HepG2 (cell line): ENCODE measurements around the gene CLEC16A. TPM values are rescaled to one million over a fixed set of nuclear protein-coding genes. Genes with fewer than 3 reads are reported as not detected.
A peak's percentile ranks its signal among the peaks of the same experiment; 100 is the strongest.

ENCODE experiments used
- MAZ ChIP-seq, 2 experiments: sonication (generic) in 1 of 2; formaldehyde crosslinking in 1 of 2; IDR thresholded peaks; 2 replicates each; pipeline versions ENCODE4 v1.5.0 to v1.6.1; 2012 to 2020; ENCODE audit warnings: low read depth in 2 of 2, mild to moderate bottlenecking in 2 of 2, borderline replicate concordance in 1 of 2, improper control_type of control experiment in 1 of 2, low read length in 1 of 2, missing genetic modification reagents in 1 of 2, moderate library complexity in 1 of 2
- MED8 ChIP-seq: sonication (generic); formaldehyde crosslinking; IDR thresholded peaks from 2 replicates; pipeline ENCODE4 v1.8.1; 2023; ENCODE audit warnings: mild to moderate bottlenecking, missing genetic modification reagents; ENCODE audit not compliant: insufficient replicate concordance
- PAF1 ChIP-seq: IDR thresholded peaks from 2 replicates; pipeline ENCODE4 v1.6.1; 2016; ENCODE audit warnings: missing genetic modification reagents, missing compliant biosample characterization
- SRSF4 ChIP-seq: fragments of 200-400 bp; formaldehyde crosslinking; IDR thresholded peaks from one replicate; pipeline ENCODE4 v1.6.1; 2018; ENCODE audit warnings: mild to moderate bottlenecking, low read depth, low read length, moderate library complexity; ENCODE audit not compliant: poor library complexity, severe bottlenecking
- TBL1XR1 ChIP-seq: fragments of 150-350 bp; IDR thresholded peaks from 2 replicates; pipeline ENCODE4 v1.6.1; 2014; ENCODE audit warnings: borderline replicate concordance, low read length; ENCODE audit not compliant: partially characterized antibody
- ZIK1 ChIP-seq: sonication (generic); formaldehyde crosslinking; IDR thresholded peaks from 2 replicates; pipeline ENCODE4 v1.5.0; 2020; ENCODE audit warnings: mild to moderate bottlenecking, low read depth, missing genetic modification reagents, borderline replicate concordance
- ZNF280D ChIP-seq: sonication (generic); formaldehyde crosslinking; IDR thresholded peaks from 2 replicates; pipeline ENCODE4 v1.5.1; 2020; ENCODE audit warnings: mild to moderate bottlenecking, missing genetic modification reagents
- polyA plus RNA-seq, 8 experiments: library from polyadenylated mRNA; depleted of rRNA in 3 of 8; stranded (reverse) in 7 of 8; unstranded in 1 of 8; fragments of >200 nt; fragmentation: Illumina TruSeq in 4 of 8; extraction: Trizol in 4 of 8; gene quantifications; 2 replicates each; pipeline versions ENCODE4 v1.2.1 to v1.2.3, GENCODE V29; 2011 to 2016; ENCODE audit warnings: low read depth in 4 of 8, missing spikeins in 1 of 8, mixed read lengths in 1 of 8; ENCODE audit not compliant: insufficient read depth in 1 of 8
- total RNA-seq, 5 experiments: library from RNA; depleted of rRNA; stranded (reverse); fragments of >200 nt; fragmentation: Illumina TruSeq; extraction: Trizol; gene quantifications; 2 replicates each; pipeline ENCODE4 v1.2.3, GENCODE V29; 2016; ENCODE audit warnings: low read depth in 1 of 5
- TF ChIP-seq, protein P1 (sequence below): sonication (generic); formaldehyde crosslinking; IDR thresholded peaks from 2 replicates; pipeline ENCODE4 v1.4.0; 2020; ENCODE audit warnings: missing genetic modification reagents, borderline replicate concordance
- TF ChIP-seq, protein P2 (sequence below): sonication (generic); formaldehyde crosslinking; IDR thresholded peaks from 2 replicates; pipeline ENCODE4 v1.4.0; 2020; ENCODE audit warnings: missing genetic modification reagents, borderline replicate concordance
- TF ChIP-seq, protein P3 (sequence below): IDR thresholded peaks from 2 replicates; pipeline ENCODE4 v1.6.1; 2016; ENCODE audit warnings: low read depth, control low read depth
- TF ChIP-seq, protein P4 (sequence below): sonication (generic); formaldehyde crosslinking; IDR thresholded peaks from 2 replicates; pipeline ENCODE4 v1.4.0; 2020; ENCODE audit warnings: missing genetic modification reagents
- TF ChIP-seq, protein P5 (sequence below): sonication (generic); formaldehyde crosslinking; IDR thresholded peaks from 2 replicates; pipeline ENCODE4 v1.8.0; 2022; ENCODE audit warnings: mild to moderate bottlenecking, missing genetic modification reagents, moderate library complexity

The CLEC16A gene
- total and polyA plus RNA-seq, 2 of the 13 experiments (the other 11 are each of a cell fraction or from before 2014, with no cell fraction given): 8.5 to 10.3 TPM

DNA sequence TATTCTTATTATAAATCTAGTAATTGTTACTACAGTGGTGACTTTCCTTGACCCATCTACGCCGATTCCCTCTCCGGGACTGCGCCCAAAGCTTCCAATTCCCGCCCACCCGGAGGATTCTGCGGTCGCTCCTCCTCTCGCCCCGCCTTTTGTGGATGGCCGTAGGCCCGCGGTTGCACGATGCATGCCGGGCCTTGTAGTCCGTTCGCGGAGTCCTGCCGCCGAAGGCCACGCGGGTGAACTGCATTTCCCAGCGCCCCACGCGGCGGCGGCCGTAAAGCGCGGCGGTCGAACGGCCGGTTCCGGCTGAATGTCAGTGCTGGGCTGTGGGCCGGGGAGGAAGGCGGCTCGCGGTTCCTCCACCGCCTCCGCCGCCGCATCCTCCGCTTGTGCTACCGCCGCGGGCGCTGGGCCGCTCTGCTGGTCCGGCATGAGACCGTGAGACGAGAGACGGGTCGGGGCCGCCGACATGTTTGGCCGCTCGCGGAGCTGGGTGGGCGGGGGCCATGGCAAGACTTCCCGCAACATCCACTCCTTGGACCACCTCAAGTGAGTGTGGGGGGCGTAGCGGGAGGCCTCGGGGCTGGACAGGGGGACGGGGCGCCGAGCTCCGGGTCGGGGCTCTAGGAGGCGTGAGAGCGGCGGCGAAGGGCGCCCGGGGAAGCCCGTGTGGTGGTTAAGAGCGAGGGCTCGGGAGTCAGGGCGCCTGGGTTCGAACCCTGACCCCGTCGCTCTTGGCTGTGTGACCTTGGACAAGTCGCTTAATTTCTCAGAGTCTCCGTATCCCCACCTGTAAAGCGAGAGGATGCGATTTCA is at the start of gene CLEC16A (continued):
- TF ChIP-seq, protein P1, sequence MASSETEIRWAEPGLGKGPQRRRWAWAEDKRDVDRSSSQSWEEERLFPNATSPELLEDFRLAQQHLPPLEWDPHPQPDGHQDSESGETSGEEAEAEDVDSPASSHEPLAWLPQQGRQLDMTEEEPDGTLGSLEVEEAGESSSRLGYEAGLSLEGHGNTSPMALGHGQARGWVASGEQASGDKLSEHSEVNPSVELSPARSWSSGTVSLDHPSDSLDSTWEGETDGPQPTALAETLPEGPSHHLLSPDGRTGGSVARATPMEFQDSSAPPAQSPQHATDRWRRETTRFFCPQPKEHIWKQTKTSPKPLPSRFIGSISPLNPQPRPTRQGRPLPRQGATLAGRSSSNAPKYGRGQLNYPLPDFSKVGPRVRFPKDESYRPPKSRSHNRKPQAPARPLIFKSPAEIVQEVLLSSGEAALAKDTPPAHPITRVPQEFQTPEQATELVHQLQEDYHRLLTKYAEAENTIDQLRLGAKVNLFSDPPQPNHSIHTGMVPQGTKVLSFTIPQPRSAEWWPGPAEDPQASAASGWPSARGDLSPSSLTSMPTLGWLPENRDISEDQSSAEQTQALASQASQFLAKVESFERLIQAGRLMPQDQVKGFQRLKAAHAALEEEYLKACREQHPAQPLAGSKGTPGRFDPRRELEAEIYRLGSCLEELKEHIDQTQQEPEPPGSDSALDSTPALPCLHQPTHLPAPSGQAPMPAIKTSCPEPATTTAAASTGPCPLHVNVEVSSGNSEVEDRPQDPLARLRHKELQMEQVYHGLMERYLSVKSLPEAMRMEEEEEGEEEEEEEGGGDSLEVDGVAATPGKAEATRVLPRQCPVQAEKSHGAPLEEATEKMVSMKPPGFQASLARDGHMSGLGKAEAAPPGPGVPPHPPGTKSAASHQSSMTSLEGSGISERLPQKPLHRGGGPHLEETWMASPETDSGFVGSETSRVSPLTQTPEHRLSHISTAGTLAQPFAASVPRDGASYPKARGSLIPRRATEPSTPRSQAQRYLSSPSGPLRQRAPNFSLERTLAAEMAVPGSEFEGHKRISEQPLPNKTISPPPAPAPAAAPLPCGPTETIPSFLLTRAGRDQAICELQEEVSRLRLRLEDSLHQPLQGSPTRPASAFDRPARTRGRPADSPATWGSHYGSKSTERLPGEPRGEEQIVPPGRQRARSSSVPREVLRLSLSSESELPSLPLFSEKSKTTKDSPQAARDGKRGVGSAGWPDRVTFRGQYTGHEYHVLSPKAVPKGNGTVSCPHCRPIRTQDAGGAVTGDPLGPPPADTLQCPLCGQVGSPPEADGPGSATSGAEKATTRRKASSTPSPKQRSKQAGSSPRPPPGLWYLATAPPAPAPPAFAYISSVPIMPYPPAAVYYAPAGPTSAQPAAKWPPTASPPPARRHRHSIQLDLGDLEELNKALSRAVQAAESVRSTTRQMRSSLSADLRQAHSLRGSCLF (CRISPR knock-in tag): no peak
- TF ChIP-seq, protein P2, sequence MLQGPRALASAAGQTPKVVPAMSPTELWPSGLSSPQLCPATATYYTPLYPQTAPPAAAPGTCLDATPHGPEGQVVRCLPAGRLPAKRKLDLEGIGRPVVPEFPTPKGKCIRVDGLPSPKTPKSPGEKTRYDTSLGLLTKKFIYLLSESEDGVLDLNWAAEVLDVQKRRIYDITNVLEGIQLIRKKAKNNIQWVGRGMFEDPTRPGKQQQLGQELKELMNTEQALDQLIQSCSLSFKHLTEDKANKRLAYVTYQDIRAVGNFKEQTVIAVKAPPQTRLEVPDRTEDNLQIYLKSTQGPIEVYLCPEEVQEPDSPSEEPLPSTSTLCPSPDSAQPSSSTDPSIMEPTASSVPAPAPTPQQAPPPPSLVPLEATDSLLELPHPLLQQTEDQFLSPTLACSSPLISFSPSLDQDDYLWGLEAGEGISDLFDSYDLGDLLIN: peak; percentile 98; the same call in 1 of the 2 replicates
- TF ChIP-seq, protein P3, sequence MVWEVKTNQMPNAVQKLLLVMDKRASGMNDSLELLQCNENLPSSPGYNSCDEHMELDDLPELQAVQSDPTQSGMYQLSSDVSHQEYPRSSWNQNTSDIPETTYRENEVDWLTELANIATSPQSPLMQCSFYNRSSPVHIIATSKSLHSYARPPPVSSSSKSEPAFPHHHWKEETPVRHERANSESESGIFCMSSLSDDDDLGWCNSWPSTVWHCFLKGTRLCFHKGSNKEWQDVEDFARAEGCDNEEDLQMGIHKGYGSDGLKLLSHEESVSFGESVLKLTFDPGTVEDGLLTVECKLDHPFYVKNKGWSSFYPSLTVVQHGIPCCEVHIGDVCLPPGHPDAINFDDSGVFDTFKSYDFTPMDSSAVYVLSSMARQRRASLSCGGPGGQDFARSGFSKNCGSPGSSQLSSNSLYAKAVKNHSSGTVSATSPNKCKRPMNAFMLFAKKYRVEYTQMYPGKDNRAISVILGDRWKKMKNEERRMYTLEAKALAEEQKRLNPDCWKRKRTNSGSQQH (CRISPR knock-in tag): 0 out of 2 replicates have a peak, but pooled peaks have one; percentile 35
- peak; percentile 90; the same call in 1 of the 2 replicates for TF ChIP-seq ZIK1
- no peak for TF ChIP-seq PAF1 (CRISPR knock-in tag)
- peak; percentile 79 for TF ChIP-seq TBL1XR1
- TF ChIP-seq ZNF280D (CRISPR knock-in tag): no peak
- TF ChIP-seq, protein P4, sequence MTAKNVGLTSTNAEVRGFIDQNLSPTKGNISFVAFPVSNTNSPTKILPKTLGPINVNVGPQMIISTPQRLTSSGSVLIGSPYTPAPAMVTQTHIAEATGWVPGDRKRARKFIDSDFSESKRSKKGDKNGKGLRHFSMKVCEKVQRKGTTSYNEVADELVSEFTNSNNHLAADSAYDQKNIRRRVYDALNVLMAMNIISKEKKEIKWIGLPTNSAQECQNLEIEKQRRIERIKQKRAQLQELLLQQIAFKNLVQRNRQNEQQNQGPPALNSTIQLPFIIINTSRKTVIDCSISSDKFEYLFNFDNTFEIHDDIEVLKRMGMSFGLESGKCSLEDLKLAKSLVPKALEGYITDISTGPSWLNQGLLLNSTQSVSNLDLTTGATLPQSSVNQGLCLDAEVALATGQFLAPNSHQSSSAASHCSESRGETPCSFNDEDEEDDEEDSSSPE (CRISPR knock-in tag): peak; percentile 97
- TF ChIP-seq, protein P5, sequence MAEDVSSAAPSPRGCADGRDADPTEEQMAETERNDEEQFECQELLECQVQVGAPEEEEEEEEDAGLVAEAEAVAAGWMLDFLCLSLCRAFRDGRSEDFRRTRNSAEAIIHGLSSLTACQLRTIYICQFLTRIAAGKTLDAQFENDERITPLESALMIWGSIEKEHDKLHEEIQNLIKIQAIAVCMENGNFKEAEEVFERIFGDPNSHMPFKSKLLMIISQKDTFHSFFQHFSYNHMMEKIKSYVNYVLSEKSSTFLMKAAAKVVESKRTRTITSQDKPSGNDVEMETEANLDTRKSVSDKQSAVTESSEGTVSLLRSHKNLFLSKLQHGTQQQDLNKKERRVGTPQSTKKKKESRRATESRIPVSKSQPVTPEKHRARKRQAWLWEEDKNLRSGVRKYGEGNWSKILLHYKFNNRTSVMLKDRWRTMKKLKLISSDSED: no peak
- peak; percentile 93 for TF ChIP-seq MAZ (IDR thresholded peaks at IDR 0.05; ENCODE audit: borderline replicate concordance, low read depth, low read length)
- peak; percentile 98 for TF ChIP-seq MAZ (CRISPR knock-in tag; IDR thresholded peaks at IDR 0.05; ENCODE audit: low read depth)
- TF ChIP-seq MED8: no peak
- no peak for TF ChIP-seq SRSF4
